Right lung (tissue), 5 donors: ENCODE results near the gene CCSER2. TPM values are rescaled to one million over a fixed set of nuclear protein-coding genes. Genes with fewer than 3 reads are reported as not detected.
"Not testable (repeated sequence)": the region's sequence is repeated elsewhere in the genome, so short reads cannot be mapped to it uniquely, and the experiment has no call there.

Experiments
- DNase-seq, 2 donors: peaks; one replicate each; pipeline ENCODE4 v3.0.0-alpha.2; 2013
- polyA plus RNA-seq, 5 donors: library from polyadenylated mRNA; unstranded; fragments of 120-200 nt; gene quantifications; one replicate each; pipeline versions ENCODE4 v1.2.1 to v1.2.3, GENCODE V29; 2013; ENCODE audit warnings: inconsistent platforms in 1 of 5, low replicate concordance in 1 of 5; ENCODE audit not compliant: insufficient read length in 5 of 5, insufficient read depth in 1 of 5

Gene CCSER2
- polyA plus RNA-seq, 5 donors, result 29.9 to 43.7 (median 39.4) TPM

GRCh38 chr10:84311576-84311975, 16.8 kb upstream of the CCSER2 start:
- no peak for DNase-seq

GRCh38 chr10:84312816-84313215, 15.6 kb upstream of the CCSER2 start:
- DNase-seq, result no peak

GRCh38 chr10:84314275-84314674, 14.1 kb upstream of the CCSER2 start:
- DNase-seq, result no peak

- no peak for DNase-seq
These were observed 11.2 kb upstream of the CCSER2 start for GRCh38 chr10:84317174-84317573.

GRCh38 chr10:84321902-84322301, 6.5 kb upstream of the CCSER2 start:
- no peak for DNase-seq

- not testable (repeated sequence) for DNase-seq
These were observed 4.8 kb upstream of the CCSER2 start for GRCh38 chr10:84323566-84323965.

- DNase-seq, result not testable (repeated sequence)
These were observed 1.4 kb upstream of the CCSER2 start for GRCh38 chr10:84326995-84327394.

GRCh38 chr10:84329196-84329611, 815 bp downstream of the CCSER2 start:
- DNase-seq, result no peak

GRCh38 chr10:84329986-84330651, 1.7 kb downstream of the CCSER2 start:
- no peak for DNase-seq

GRCh38 chr10:84331091-84331490, 2.7 kb downstream of the CCSER2 start:
- DNase-seq, result no peak

GRCh38 chr10:84333864-84334451, 5.6 kb downstream of the CCSER2 start:
- DNase-seq, result no peak

- peak in 1 of 2 donors; percentile 24 for DNase-seq
These were observed 6.4 kb downstream of the CCSER2 start for GRCh38 chr10:84334811-84335210.

GRCh38 chr10:84335516-84335915, 7.1 kb downstream of the CCSER2 start:
- peak in 1 of 2 donors; percentile 22 for DNase-seq

GRCh38 chr10:84336406-84337090, 8.2 kb downstream of the CCSER2 start:
- peak; percentile 63 to 77 for DNase-seq

- no peak for DNase-seq
These were observed 8.8 kb downstream of the CCSER2 start for GRCh38 chr10:84337199-84337598.

GRCh38 chr10:84339025-84339424, 10.6 kb downstream of the CCSER2 start:
- DNase-seq, result no peak

GRCh38 chr10:84340187-84340586, 11.8 kb downstream of the CCSER2 start:
- no peak for DNase-seq

- no peak for DNase-seq
These were observed 12.5 kb downstream of the CCSER2 start for GRCh38 chr10:84340632-84341537.

- DNase-seq, result no peak
These were observed 13.1 kb downstream of the CCSER2 start for GRCh38 chr10:84341538-84341856.

- no peak for DNase-seq
These were observed 13.6 kb downstream of the CCSER2 start for GRCh38 chr10:84341983-84342382.

GRCh38 chr10:84342584-84342983, 14.2 kb downstream of the CCSER2 start:
- no peak for DNase-seq

- no peak for DNase-seq
These were observed 15.4 kb downstream of the CCSER2 start for GRCh38 chr10:84343831-84344230.
